ENCODE measurements around the gene AHNAK. TPM values are rescaled to one million over a fixed set of nuclear protein-coding genes. Genes with fewer than 3 reads are reported as not detected.

The AHNAK gene
- total RNA-seq, 1 experiment from 2014 or later = 313 TPM

- DNase-seq (ENCODE audit: low read depth) = peak; percentile 68
Observed at GRCh38 chr11:62497132-62497801, 49.3 kb downstream of the AHNAK start.

GRCh38 chr11:62496676-62497075, 49.9 kb downstream of the AHNAK start:
- no peak for DNase-seq (ENCODE audit: low read depth)

DNA sequence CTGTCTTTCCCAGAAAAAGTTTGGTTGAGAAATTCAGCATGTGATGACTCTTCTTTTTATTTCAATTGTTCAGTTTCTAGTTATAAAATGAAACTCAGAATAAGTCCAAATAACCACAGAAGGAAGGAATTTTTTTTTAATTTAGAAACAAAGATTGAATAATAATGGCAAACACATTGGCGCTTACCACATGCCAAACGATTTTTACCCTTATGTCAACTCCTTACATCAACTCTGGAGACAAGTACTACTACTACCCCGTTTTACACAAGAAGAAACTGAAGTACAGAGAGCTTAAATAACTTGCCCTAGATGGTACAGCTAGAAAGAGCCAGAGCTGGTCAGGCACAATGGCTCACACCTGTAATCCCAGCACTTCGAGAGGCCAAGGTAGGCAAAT, 52.4 kb downstream of the AHNAK start:
- DNase-seq (ENCODE audit: low read depth) = no peak

DNA sequence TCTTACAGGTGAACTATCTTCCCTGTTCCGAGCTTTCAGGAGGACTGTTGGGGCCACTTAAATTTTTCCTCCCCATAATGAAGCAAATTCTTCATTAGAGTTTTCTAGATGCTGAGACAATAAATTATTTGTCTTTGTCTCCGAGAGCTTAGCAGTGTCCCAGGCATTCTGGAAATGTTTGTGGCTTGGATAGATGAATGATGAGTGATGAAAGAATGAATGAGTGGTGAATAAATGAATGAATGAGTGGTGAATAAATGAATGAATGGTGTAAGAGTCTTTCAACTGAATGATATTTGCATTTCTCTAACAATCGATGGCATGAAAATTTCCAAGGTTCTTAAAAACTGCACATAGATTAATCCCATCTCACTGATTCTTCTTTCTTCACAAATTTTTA, 52.8 kb downstream of the AHNAK start:
- no peak for DNase-seq (ENCODE audit: low read depth)

DNA sequence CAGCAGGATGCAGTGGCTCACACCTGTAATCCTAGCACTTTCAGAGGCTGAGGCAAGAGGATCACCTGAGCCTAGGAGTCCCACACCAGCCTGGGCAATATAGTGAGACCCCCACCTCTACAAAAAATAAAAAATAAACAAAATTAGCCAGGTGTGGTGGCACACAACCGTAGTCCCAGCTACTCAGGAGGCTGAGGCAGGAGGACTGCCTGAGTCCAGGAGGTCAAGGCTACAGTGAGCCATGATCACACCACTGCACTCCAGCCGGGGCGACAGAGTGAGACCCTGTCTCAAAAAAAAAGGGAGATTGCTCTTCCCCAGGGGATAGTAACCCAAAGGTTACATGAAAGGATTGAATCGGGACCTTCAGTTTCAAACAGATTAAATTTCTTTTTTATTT, 54.0 kb downstream of the AHNAK start:
- no peak for DNase-seq (ENCODE audit: low read depth)

DNA sequence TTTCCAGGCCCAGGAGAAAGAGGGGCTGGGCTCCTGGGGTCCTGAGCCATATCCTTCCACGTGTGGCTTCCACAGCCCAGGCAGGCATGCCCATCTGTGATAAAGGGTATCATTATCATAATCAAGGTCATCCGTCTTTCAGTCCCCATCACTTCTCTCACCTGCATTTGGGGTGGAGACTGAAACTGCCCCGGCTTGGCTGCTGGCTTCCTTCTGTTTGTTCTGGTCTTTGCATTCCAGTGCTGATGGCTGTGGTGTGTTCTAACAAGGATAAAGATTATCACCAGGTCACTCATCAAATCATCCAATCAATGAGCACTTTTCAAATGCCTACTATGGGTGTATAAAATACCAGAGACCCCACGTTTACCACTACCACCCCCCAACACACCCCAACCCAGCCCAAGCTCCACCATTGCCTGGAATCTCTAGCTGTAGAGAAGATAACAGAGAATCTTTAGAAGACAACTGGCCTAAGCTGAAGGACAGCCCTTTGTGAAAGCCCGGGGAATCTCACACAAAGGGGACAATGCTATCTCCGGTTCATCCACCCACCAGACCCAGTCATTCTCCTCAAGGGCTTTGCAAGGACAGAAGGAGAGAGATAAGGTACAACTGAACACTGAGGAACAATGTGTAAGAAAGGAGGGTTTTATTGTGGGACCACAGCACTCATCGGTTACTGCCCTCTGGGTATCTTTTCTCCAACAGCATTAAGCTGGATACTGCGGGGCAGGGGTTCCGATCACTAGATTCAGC, 54.9 kb downstream of the AHNAK start:
- DNase-seq (ENCODE audit: low read depth) = no peak

DNA sequence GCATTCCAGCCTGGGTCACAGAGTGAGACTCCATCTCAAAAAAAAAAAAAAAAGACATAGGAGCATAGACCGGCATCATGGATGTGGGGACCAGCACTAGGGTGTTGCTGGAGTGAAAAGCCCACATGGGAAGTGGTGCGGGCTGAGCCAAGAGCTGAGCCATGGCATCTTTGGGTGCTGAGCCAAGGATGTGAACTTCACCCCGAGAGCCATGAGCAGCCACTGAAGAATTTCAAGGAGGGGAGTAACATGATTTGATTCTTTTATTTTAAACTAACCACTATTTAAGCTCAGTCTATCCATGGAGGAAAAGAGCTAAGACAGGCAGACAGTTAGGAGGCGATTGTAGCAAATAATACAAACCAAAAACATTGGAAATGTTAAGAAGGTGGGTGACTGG, 57.4 kb downstream of the AHNAK start:
- DNase-seq (ENCODE audit: low read depth) = no peak

- no peak for DNase-seq (ENCODE audit: low read depth)
Observed at GRCh38 chr11:62487738-62488551, 58.7 kb downstream of the AHNAK start.

DNA sequence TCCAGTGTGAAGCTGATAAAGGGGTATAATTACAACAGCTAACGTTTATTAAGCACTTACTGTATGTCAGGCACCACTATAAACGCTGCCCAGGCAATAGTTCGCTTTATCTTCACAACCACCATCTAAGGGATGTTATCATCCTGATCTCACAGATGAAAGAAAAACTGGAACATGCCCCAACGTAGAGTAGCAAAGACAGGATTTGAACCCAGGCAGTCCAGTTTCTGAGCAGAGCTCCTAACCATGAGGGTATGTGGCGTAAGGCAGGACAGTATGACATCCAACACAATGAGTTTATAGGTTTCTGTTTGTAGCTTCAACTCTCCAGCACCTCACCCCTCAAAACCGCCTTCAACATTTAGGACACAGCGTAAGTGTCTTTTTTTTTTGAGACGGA, 59.5 kb downstream of the AHNAK start:
- DNase-seq (ENCODE audit: low read depth) = no peak

DNA sequence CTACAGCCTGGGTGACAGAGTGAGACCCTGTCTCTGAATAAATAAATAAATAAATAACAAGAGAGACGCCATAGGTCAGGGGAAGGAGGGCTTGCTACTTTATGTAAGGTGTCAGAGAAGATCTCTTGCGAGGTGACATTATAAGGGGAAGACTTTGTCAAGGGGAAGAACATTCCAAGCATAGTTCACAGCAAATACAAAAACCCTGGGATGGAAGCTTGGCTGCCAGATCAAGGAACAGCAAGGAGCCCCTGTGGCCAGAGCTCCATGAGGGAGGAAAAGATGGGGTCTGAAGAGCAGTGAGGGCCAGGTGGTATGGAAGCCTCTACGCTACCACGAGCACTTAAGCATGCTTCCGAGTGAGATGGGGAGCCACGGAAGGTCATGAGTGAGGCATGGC, 62.3 kb downstream of the AHNAK start:
- DNase-seq (ENCODE audit: low read depth) = no peak

GRCh38 chr11:62482753-62483152, 63.9 kb downstream of the AHNAK start:
- no peak for DNase-seq (ENCODE audit: low read depth)

GRCh38 chr11:62479631-62480201, 66.9 kb downstream of the AHNAK start:
- no peak for DNase-seq (ENCODE audit: low read depth)

- DNase-seq (ENCODE audit: low read depth) = no peak
Observed at GRCh38 chr11:62477927-62478326, 68.7 kb downstream of the AHNAK start.

DNA sequence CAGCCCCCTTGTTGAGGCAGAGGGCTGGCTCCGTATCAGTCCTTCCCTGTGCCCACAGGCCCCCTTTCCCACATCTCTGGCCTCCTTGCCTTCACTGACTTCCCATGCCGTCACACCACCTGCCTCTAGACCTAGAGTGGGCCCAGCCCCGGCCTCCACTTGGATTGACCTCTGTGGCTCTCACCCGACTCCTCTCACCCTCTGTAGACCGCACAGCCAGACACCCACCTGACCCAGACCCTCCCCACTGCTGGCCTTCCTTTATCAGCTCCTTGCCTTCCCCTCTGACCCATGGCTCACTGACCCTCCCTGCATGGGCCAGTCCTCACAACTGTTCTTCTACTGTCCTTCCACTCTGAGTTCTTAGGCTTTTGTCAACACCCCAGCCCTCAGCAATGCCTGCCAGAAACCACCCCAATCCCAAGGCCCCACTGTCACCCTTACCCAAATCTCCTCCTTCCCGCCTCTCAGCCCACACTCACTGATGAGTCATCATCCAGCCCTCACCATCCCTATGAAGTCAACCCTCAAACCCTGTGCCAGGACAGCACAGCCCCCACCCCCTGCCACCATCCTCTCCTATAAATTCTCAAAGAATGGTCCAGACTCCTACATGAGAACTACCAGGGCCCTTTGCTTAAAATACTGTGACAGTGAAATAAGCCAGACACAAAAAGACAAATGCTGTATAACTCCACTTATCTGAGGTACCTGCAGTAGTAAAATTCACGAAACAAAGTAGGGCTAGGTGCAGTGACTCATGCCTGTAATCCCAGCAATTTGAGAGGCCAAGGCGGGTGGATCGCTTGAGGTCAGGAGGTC, 74.3 kb downstream of the AHNAK start:
- DNase-seq (ENCODE audit: low read depth) = peak; percentile 82

DNA sequence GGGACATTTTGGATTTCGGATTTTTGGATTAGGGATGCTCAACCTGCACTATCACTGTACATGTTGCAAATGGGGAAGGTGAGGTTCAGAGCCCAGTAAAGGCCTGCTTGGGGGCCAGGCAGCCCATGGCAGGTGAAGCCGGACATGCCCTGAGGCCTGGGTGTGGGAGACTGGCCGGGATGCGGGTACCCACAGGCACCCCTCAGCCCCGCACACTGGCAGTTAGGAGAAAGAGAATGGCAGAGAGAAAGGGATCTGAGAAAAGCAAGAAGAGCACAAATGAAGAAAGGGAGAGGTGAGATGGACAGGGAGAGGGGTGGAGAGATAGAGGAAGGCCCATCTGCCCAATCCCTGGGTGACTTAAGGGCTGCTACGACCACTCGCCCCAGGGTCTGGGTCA, 75.0 kb downstream of the AHNAK start:
- DNase-seq (ENCODE audit: low read depth) = no peak

DNA sequence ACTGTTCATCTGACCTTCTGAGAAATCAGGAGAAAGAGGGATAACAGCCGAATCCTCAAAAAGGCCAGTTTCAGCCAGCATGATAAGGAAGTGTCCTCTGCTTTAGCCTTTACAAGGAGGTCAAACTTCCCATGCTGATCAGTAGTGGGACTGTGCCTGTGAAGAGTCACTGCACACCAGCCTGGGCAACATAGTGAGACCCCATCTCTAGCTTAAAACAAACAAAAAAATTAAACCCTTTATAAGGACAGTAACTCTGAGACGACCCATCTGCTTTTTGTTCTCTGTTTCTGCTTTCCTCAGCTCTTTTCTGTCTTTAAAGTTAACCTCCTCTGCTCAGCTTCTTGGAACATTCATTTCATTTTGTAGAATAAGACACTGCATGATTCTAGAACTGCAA, 78.0 kb downstream of the AHNAK start:
- DNase-seq (ENCODE audit: low read depth) = no peak

- no peak for DNase-seq (ENCODE audit: low read depth)
Observed at GRCh38 chr11:62466444-62466843, 80.2 kb downstream of the AHNAK start.

- no peak for DNase-seq (ENCODE audit: low read depth)
Observed at GRCh38 chr11:62464655-62465054, 82.0 kb downstream of the AHNAK start.

DNA sequence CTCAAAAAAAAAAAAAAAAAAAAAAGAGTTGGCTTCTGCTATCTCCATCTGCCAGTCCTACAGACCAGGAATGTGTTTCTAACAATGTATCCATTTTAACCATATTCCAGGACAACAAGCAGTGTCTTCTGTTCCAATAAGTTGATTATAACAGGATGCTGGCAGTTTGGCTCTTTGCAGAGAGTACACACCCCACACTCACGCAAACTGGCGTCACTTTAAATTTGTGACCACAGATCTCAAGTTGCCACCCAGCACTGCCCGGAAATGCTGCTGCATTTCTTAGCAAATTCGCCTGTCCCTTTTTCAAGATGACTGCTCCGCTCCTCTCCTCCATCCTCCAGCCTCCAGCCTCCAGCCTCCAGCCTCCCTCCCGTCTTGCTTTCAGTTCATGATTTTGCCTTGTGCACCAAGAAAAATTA, 83.5 kb downstream of the AHNAK start:
- no peak for DNase-seq (ENCODE audit: low read depth)

DNA sequence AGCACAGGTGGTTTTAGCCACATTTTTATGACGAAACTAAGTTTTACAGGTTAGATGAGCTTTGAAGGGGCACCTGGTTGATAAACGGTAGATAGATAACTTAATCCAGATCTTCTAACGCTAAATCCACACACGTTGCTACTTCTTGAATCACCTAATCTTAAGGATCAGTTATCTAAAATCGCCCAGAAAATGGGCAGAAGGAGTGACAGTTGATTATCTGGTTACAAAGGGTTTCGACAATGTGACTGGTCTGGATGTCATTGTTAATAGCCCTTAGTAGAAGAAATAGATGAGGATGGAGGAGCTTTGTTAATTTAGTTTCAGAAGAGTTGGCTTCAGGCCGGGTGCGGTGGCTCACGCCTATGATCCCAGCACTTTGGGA, 84.1 kb downstream of the AHNAK start:
- DNase-seq (ENCODE audit: low read depth) = no peak

All from LHCN-M2 (cell line).